ENCODE results near the gene STIM2.

The STIM2 gene

DNA sequence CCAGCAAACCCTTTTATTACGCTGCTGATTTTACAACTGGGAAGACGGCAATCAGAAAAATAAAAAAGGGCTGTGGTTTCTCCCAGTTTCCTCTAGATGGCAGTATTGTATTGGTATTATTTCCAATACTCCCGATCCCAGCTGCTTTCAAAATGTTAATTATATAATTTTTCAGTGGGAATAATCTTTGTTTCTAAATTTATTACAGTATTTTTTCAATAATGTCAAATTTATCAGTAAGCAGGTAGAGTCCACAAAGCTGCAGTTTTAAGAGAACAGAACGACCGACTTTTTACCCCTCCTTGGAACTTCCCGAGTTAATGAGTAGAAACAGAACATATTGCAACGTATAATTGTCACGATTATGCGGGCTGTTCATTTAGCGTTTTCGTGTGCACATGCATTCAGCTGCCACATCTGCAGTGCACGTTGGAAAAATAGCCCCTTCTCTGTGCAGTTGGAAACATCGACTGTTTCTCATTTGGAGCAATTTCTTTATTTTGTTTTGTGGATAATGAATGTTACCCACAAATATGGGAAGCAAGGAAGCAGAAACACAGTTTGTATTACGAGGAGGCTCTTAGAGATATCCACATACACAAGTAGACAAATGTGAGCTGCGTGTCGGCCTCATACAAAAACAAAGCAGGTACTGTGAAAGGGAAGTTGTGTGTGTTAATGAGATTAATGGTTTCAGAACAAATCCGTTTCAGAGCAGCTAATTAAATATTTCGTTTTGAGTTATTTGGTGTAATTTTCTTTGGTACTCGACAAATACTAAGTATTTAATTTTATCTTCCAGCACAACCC, 188.0 kb downstream of the STIM2 start:
- peak; percentile 45 for DNase-seq

DNA sequence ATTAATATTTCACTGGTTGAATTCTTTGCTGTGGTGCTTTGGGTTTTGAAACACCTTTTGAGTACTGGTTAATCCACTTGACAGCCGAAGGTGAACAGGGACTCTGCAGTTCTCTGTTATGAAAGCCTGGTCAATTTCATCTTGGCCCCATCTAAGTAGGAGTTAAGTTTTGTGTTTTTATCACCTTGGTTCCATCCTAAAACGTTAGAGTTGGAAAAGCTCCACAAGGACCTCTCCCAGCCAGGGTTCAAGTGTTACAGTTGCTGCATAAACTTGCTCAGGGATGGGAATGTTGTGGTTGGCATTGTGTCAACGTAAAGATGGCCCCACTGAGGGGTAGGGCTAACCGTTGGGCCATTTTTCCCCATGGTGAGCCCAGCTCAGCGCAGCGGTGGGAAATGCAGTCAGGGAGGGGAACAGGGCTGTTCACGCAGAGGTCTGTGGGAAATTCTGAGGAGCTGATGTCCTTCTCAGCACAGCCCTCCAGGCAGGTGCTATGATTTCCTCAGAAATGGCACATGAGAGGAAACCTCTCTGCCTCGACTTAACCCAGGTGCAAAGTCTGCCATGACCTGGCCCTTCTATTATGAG, 188.7 kb downstream of the STIM2 start:
- DNase-seq, result no peak

DNA sequence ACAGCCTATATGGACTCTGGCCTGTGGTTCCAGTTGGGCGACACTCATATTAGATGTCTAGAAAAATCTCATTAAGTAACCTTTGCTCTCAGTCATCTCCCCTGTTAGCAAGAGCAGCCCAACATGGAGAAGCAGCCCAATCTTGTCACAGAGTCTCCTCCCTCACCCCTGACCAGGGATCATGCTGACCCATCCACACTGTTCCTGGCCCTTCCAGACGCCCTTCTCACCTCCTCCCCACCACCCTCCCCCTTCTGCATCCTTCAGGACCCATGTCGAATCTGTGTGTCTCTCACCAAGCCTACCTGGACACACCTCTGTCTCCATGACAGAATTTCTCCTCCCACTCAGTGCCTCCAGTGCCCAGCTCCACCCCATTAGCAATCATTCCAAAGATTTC, 190.1 kb downstream of the STIM2 start:
- no peak for DNase-seq

DNA sequence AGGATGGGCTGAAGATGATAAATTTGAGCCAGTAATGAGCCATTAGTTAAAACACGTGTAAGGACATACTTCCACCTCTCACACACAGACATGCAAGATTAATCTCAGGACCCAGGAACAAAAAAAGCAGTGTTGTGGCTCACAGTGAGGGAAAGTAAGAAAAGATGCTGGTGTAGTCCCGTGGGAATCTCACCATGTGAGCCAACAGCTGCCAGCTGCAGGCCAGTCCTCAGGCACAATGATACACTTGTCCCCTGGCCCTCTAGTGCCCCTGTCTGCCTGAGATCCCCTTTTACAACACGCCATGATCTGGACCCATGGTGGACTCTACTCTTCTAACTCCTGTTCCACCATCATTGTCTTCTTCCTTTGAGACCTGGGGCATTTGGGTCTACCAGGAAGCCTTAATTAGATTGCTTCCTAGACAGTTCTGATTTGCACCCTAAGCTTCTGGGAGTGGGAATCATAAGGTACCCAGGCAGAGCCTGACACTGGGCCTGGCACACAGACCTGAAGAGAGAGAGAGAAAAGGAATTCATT, 194.7 kb downstream of the STIM2 start:
- no peak for DNase-seq

DNA sequence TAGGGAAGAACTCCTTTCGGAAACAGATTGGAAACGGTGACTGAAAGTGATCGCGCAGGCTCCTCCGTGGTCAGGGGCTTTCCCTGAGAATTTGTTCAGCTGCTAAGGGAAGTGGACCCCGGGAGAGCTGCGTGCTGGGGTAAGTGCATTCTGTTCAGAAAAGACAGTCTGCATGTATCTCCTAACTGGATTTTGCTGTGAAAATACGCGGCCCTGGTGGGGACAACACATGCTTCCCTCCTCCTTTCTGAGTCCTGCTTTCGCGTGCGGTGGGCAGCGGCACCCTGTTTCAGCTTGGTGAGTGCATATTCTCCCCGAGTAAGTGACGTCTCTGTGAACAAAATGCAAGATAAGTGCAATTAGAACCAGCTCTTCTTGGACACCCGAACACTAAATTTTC, 195.6 kb downstream of the STIM2 start:
- DNase-seq, result no peak

DNA sequence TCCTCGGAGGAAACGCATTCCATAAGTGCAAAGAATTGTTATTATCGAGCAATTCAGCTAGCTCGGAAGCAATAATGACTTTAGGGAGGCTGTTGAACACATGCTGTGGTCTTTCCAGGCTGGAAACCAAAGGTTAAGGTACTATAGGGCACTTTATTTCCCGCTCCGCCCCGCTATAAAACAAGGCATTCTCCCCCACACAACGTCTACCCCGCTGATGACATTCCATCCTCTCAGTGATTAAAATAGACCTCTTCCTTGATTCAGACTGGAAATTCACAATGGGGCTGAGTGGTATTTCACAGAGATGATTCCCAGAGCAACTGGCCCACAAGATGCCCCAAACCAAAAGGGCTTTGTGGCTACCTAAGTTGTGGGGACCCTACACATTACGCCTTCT, 196.4 kb downstream of the STIM2 start:
- no peak for DNase-seq

DNA sequence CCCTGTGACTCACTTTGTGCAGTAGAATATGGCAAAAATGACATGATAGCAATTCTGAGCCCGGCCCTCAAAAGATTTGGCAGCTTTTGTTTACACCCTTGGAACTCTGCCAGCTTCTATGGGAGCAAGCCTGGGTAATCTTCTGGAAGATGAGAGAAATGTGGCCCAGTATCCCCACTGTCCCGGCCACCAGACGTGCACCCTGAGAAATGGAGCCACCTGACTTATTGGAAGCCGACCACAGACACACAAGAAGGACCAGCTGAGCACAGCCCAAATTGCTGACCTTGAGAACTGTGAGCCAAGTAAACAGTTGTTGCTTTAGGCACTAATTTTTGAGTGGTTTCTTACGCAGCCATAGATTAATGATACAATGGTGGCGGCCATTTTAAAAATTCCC, 197.0 kb downstream of the STIM2 start:
- peak; percentile 0 for DNase-seq

DNA sequence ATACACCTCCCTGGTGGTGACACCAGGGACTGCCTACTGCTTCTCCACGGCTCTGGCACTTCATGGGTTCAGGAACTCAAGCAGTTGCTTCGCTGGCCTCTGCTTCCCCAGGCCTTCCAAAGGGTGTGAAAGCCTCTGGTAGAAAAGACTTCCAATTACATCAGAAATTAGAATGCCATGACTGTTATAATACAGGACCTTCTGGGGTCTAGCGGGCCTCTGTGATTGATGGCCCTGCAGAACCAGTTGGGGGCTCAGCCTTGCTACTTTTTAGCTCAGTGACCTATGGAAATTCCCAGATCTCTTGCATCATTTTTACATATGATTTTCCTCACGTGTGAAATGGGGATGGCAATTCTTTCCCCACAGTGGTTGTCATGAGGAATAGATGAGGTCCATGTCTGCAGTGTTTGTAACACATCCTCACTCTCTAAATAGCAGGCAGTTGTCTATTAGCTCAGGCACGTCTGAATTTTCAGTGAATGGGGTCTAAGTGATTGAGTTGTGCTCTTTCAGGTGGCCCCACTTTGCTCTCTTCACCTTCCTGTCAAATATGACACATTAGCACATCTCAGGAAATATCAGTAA, 198.3 kb downstream of the STIM2 start:
- no peak for DNase-seq

DNA sequence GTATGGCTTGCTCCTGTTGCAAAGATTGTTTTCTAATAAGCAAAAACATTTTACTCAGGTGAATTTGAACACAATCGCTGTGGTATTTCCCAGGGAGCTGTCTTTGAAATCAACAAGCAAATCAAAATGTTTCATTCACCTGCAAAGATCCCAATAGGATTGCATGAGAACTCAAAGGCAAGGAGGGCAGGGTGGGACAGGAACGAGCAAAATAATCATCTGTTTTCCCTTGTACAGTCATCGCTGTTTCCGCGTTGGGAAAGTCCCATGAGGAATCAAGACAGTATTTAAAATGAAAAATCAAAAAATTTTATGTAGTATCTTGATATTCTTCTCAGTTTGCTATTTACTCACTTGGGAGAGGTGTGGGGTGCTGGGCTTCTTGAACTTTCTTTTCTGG, 198.8 kb downstream of the STIM2 start:
- no peak for DNase-seq

DNA sequence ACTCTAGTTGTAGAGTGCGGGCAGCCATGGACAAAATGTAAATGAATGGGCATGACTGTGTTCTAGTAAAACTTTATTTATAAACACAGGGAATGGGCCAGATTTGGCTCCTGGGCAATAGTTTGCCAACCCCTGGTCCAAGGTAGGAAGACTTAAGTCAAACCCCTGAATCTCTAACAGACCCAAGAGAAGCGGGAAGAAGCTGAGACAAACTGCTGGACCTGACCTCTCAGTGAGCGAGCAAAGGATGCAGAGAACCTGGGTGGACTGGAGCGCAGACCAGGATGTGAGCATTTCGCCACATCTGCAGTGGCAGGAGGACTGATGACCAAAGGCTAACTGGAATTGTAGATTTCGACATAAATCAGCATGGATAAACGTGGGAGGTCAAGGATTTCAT, 201.6 kb downstream of the STIM2 start:
- DNase-seq, result no peak

DNA sequence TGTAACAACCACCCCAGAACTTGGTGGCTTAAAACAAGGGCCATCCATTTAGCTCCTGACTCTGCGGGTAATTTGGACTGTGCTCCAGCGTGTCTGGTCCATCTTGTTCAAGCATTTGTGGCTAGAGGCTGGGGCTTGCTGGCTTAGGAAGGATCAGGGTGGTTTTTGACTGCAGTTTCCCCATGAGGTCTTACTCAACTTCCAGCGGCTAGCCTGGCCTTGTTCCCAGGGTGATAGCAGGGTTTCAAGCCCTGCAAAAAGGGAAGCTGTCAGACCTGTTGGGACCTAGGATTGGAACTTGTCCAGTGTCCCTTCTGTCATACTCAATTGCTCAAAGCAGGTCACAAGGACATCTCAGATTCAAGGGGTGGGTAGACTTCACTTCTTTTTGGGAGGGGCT, 205.9 kb downstream of the STIM2 start:
- DNase-seq, result no peak

DNA sequence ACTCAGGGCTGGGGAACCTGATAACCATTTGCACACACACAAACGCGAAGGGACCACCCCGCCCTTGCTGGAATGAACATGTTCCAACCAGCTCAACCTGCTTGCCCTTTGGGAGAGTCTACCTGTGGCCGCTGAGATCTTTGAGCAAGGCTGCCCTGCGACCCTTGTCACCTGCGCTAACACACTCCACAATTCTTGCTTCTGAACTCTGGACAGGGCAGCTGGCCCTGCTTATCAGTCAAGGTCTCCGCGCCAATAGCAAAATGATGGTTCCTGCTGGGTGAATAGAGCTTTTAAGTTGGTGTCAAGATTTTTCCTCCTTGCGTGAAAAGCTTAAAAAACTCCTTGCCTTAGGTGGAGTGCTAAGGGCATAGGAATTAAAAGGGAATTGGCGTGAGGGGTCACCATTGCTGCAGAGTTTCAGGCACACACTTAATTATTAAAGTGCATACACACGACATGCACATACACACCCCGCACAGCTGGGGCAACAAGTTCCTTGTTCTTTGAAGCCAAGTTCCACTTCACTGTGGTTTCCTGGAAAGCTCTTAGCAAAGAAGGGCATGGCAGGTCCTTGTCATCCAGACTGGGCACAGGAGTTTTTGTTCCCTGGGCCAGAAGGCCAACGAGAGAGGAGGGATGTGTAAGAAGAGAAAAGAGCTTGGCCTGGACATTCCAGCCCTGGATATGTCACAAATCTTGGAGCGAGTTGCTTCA, 207.7 kb downstream of the STIM2 start:
- DNase-seq, result no peak

All from NCI-H2171 treated with DMSO at 0.1 percent for 48 hours (cell line).